ENCODE data around the gene TSPAN32. TPM values are rescaled to one million over a fixed set of nuclear protein-coding genes. Genes with fewer than 3 reads are reported as not detected.
A peak's percentile ranks its signal among the peaks of the same experiment; 100 is the strongest.

The TSPAN32 gene
- polyA plus RNA-seq, 2 of the 4 experiments (the other 2 are of a cell fraction), result not detected

- TF ChIP-seq SMC3 (IDR thresholded peaks at IDR 0.05) (no peak), PHF8 (IDR thresholded peaks at IDR 0.05; ENCODE audit: borderline replicate concordance, low read depth) (no peak), NPAS2 (CRISPR knock-in tag; IDR thresholded peaks at IDR 0.05; ENCODE audit: borderline replicate concordance) (no peak), BHLHE40 (IDR thresholded peaks at IDR 0.05; ENCODE audit: low read depth, low read length) (no peak), TFCP2L1 (CRISPR knock-in tag; IDR thresholded peaks at IDR 0.05) (no peak), POLR2A (IDR thresholded peaks at IDR 0.05; ENCODE audit: low read length) (no peak), RARB (CRISPR knock-in tag; IDR thresholded peaks at IDR 0.05) (no peak), RCOR1 (IDR thresholded peaks at IDR 0.05; ENCODE audit: low read depth, low read length) (no peak)
- ChIA-PET POLR2A (no interaction called here), CTCF (interaction anchor here (1.1 to 30.6 kb wide), 5 partner anchors 12 to 127 kb away, joined by 3 to 903 read pairs (median 4); partner anchors contain the start of gene TSSC4)
- Histone ChIP-seq H3K9me3 (no peaks in the 10 kb centered on the region), H3K27ac (no peak overlapping the region), H3K4me1 (no peaks in the 10 kb centered on the region), H3K4me3 (no peak overlapping the region), H3K4me2 (no peak overlapping the region)
- FAIRE-seq (no peak), DNase-seq (ENCODE audit: low read depth in 1 of 2, low spot score in 1 of 2) (no peak), ATAC-seq (no peak)
- WGBS (ENCODE audit: missing lambda C conversion rate), result 59% methylated on average over 20 of the region's 20 CpGs
These were observed 8.3 kb upstream of the TSPAN32 start for GRCh38 chr11:2293531-2293971.

- TF ChIP-seq CTCF (IDR thresholded peaks at IDR 0.05) (no peak), REST (IDR thresholded peaks at IDR 0.05) (no peak), RNF2 (IDR thresholded peaks at IDR 0.05; ENCODE audit: borderline replicate concordance, low read depth) (no peak), BHLHE40 (IDR thresholded peaks at IDR 0.05; ENCODE audit: low read depth, low read length) (no peak), EP300 (IDR thresholded peaks at IDR 0.05) (no peak), RCOR1 (IDR thresholded peaks at IDR 0.05; ENCODE audit: low read depth, low read length) (no peak), USF2 (IDR thresholded peaks at IDR 0.05) (no peak)
- peak; percentile 31 to 56; a peak in 4 of 6 replicates for ATAC-seq
- Histone ChIP-seq H3K4me3 (no peak overlapping the region), H3K9me3 (no peaks in the 10 kb centered on the region), H3K27ac (no peak overlapping the region), H3K4me1 (no peaks in the 10 kb centered on the region), H3K4me2 (no peak overlapping the region)
- WGBS (ENCODE audit: missing lambda C conversion rate), result 75% methylated on average over 24 of the region's 27 CpGs
- no peak for FAIRE-seq
- ChIA-PET CTCF (interaction anchor here (1.3 to 30.6 kb wide), 6 partner anchors 11 to 119 kb away, joined by 3 to 903 read pairs (median 13); partner anchors contain the start of gene TSSC4), POLR2A (no interaction called here)
- no peak for DNase-seq (ENCODE audit: low read depth in 1 of 2, low spot score in 1 of 2)
These were observed 7.6 kb upstream of the TSPAN32 start for GRCh38 chr11:2293984-2294925.

GRCh38 chr11:2294926-2295290, 6.9 kb upstream of the TSPAN32 start:
- Histone ChIP-seq H3K4me1 (no peaks in the 10 kb centered on the region), H3K9me3 (no peaks in the 10 kb centered on the region), H3K4me3 (no peak overlapping the region), H3K4me2 (no peak overlapping the region), H3K27ac (no peak overlapping the region)
- no peak for TF ChIP-seq HOXB5 (CRISPR knock-in tag; IDR thresholded peaks at IDR 0.05)
- no peak for TF ChIP-seq GATA3 (IDR thresholded peaks at IDR 0.05; ENCODE audit: borderline replicate concordance)
- TF ChIP-seq MAFK (IDR thresholded peaks at IDR 0.05; ENCODE audit: partially characterized antibody), result no peak
- POLR2A ChIA-PET, result no interaction called here
- FAIRE-seq (no peak), DNase-seq (ENCODE audit: low read depth in 1 of 2, low spot score in 1 of 2) (no peak), ATAC-seq (no peak)
- 44% methylated on average over 8 of the region's 8 CpGs for WGBS (ENCODE audit: missing lambda C conversion rate)
- CTCF ChIA-PET, result interaction anchor here (1.3 to 30.6 kb wide), 5 partner anchors 10 to 118 kb away, joined by 3 to 903 read pairs (median 22); partner anchors contain the start of gene TSSC4

All from A549 (cell line).